GM12878 (cell line): ENCODE results near the gene ASCC1.

ENCODE experiments used
- CTCF ChIP-seq, 3 experiments: IDR thresholded peaks in 2 of 3; conservative IDR thresholded peaks in 1 of 3; 2 replicates each; pipeline ENCODE4 v1.5.1; 2011; ENCODE audit warnings: low read depth in 3 of 3, low read length in 3 of 3, mild to moderate bottlenecking in 3 of 3, control low read depth in 2 of 3, moderate library complexity in 2 of 3, inconsistent platforms in 1 of 3, mixed read lengths in 1 of 3; ENCODE audit not compliant: control insufficient read depth in 2 of 3, insufficient read depth in 1 of 3; ENCODE audit errors: extremely low read depth in 1 of 3
- EZH2 ChIP-seq: IDR thresholded peaks from 2 replicates; pipeline ENCODE4 v1.6.1; 2012; ENCODE audit warnings: low read depth, mild to moderate bottlenecking, control low read depth, inconsistent platforms, low read length, borderline replicate concordance; ENCODE audit not compliant: control insufficient read depth
- JUND ChIP-seq: IDR thresholded peaks from 2 replicates; pipeline ENCODE4 v1.6.1; 2012; ENCODE audit warnings: low read depth, mild to moderate bottlenecking, low read length, improper control_type of control experiment, moderate library complexity
- KDM1A ChIP-seq: fragments of 200-600 bp; sonication (generic); IDR thresholded peaks from 2 replicates; pipeline ENCODE4 v1.6.1; 2016; ENCODE audit warnings: borderline replicate concordance
- POLR2A ChIP-seq: IDR thresholded peaks from 2 replicates; pipeline ENCODE4 v1.6.1; 2011; ENCODE audit warnings: low read depth, mild to moderate bottlenecking, low read length
- POLR2AphosphoS5 ChIP-seq: IDR thresholded peaks from 2 replicates; pipeline ENCODE4 v1.6.1; 2011; ENCODE audit warnings: mild to moderate bottlenecking, low read length, inconsistent platforms
- POU2F2 ChIP-seq: IDR thresholded peaks from 3 replicates; pipeline ENCODE4 v1.6.1; 2011; ENCODE audit warnings: low read depth, mild to moderate bottlenecking, low read length, borderline replicate concordance
- SIN3A ChIP-seq: IDR thresholded peaks from 2 replicates; pipeline ENCODE4 v1.6.1; 2012; ENCODE audit warnings: low read depth, low read length, improper control_type of control experiment
- SIX5 ChIP-seq: IDR thresholded peaks from 2 replicates; pipeline ENCODE4 v1.6.1; 2011; ENCODE audit warnings: mild to moderate bottlenecking, low read depth, low read length, moderate library complexity; ENCODE audit not compliant: severe bottlenecking
- SP1 ChIP-seq: IDR thresholded peaks from one replicate; pipeline ENCODE4 v1.6.1; 2011; ENCODE audit warnings: low read depth, low read length
- SREBF2 ChIP-seq: IDR thresholded peaks from 2 replicates; pipeline ENCODE4 v1.6.1; 2012; ENCODE audit warnings: mild to moderate bottlenecking, low read length
- SRF ChIP-seq, 2 experiments: IDR thresholded peaks; 2 replicates each; pipeline ENCODE4 v1.6.1; 2011; ENCODE audit warnings: low read depth in 2 of 2, low read length in 2 of 2, mild to moderate bottlenecking in 1 of 2, moderate library complexity in 1 of 2
- TF ChIP-seq, protein P1 (sequence below): IDR thresholded peaks from 2 replicates; pipeline ENCODE4 v1.6.1; 2011; ENCODE audit warnings: borderline replicate concordance, low read depth, mild to moderate bottlenecking, moderate library complexity, low read length; ENCODE audit not compliant: insufficient read depth, poor library complexity, severe bottlenecking

GRCh38 chr10:72096115-72097000 is 119.7 kb downstream of the ASCC1 start:
- TF ChIP-seq POLR2A (no peak), CTCF (IDR thresholded peaks at IDR 0.05 in 2 of 3, conservative IDR thresholded peaks at IDR 0.05 in 1 of 3; ENCODE audit: control insufficient read depth in 2 of 3, extremely low read depth in 1 of 3, insufficient read depth in 1 of 3, low read depth in 3 of 3, low read length in 3 of 3) (no peak), EZH2 (no peak), KDM1A (no peak), SP1 (no peak), SRF (IDR thresholded peaks at IDR 0.05; ENCODE audit: low read depth in 2 of 2, low read length in 2 of 2) (no peak), SIX5 (no peak), POLR2AphosphoS5 (no peak), SREBF2 (no peak), POU2F2 (no peak), SIN3A (no peak), JUND (no peak)
- TF ChIP-seq, protein P1, sequence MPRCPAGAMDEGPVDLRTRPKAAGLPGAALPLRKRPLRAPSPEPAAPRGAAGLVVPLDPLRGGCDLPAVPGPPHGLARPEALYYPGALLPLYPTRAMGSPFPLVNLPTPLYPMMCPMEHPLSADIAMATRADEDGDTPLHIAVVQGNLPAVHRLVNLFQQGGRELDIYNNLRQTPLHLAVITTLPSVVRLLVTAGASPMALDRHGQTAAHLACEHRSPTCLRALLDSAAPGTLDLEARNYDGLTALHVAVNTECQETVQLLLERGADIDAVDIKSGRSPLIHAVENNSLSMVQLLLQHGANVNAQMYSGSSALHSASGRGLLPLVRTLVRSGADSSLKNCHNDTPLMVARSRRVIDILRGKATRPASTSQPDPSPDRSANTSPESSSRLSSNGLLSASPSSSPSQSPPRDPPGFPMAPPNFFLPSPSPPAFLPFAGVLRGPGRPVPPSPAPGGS, result no peak
